HepG2 (cell line): ENCODE measurements around the gene ADD2. TPM values are rescaled to one million over a fixed set of nuclear protein-coding genes. Genes with fewer than 3 reads are reported as not detected.

ENCODE experiments used
- CSRNP2 ChIP-seq: sonication (generic); formaldehyde crosslinking; conservative IDR thresholded peaks from 2 replicates; pipeline ENCODE4 v1.8.0; 2022; ENCODE audit warnings: low read depth, missing genetic modification reagents
- FOXM1 ChIP-seq: sonication (generic); formaldehyde crosslinking; IDR thresholded peaks from 2 replicates; pipeline ENCODE4 v1.5.0; 2020; ENCODE audit warnings: missing genetic modification reagents
- HNRNPLL ChIP-seq: fragments of 200-400 bp; formaldehyde crosslinking; IDR thresholded peaks from 2 replicates; pipeline ENCODE4 v1.6.1; 2017; ENCODE audit warnings: mild to moderate bottlenecking, low read depth, low read length; ENCODE audit not compliant: poor library complexity, severe bottlenecking
- MTERF4 ChIP-seq: sonication (generic); formaldehyde crosslinking; IDR thresholded peaks from 2 replicates; pipeline ENCODE4 v1.8.0; 2023; ENCODE audit warnings: mild to moderate bottlenecking, missing genetic modification reagents
- NFRKB ChIP-seq: fragments of 450-650 bp; IDR thresholded peaks from 2 replicates; pipeline ENCODE4 v1.6.1; 2017
- NFYC ChIP-seq: IDR thresholded peaks from 2 replicates; pipeline ENCODE4 v1.6.1; 2016; ENCODE audit warnings: missing genetic modification reagents, missing compliant biosample characterization
- TBX2 ChIP-seq: sonication (generic); formaldehyde crosslinking; IDR thresholded peaks from 2 replicates; pipeline ENCODE4 v1.5.0; 2020; ENCODE audit warnings: missing genetic modification reagents, mild to moderate bottlenecking, borderline replicate concordance
- ZFAT ChIP-seq: sonication (generic); formaldehyde crosslinking; conservative IDR thresholded peaks from 2 replicates; pipeline ENCODE4 v1.8.1; 2023; ENCODE audit warnings: missing genetic modification reagents, inconsistent platforms
- ZNF318 ChIP-seq: sonication (generic); formaldehyde crosslinking; IDR thresholded peaks from 2 replicates; pipeline ENCODE4 v1.4.0; 2020; ENCODE audit warnings: mild to moderate bottlenecking, missing genetic modification reagents
- ZNF430 ChIP-seq: sonication (generic); formaldehyde crosslinking; IDR thresholded peaks from 2 replicates; pipeline ENCODE4 v1.9.0; 2021; ENCODE audit warnings: mild to moderate bottlenecking, missing genetic modification reagents
- ZNF501 ChIP-seq: sonication (generic); formaldehyde crosslinking; IDR thresholded peaks from 2 replicates; pipeline ENCODE4 v1.5.1; 2020; ENCODE audit warnings: mild to moderate bottlenecking, moderate library complexity, missing genetic modification reagents
- ZNF609 ChIP-seq: sonication (generic); formaldehyde crosslinking; IDR thresholded peaks from 2 replicates; pipeline ENCODE4 v1.4.0; 2020; ENCODE audit warnings: mild to moderate bottlenecking, missing genetic modification reagents, borderline replicate concordance
- polyA plus RNA-seq, 8 experiments: library from polyadenylated mRNA; depleted of rRNA in 3 of 8; stranded (reverse) in 7 of 8; unstranded in 1 of 8; fragments of >200 nt; fragmentation: Illumina TruSeq in 4 of 8; extraction: Trizol in 4 of 8; gene quantifications; 2 replicates each; pipeline versions ENCODE4 v1.2.1 to v1.2.3, GENCODE V29; 2011 to 2016; ENCODE audit warnings: low read depth in 4 of 8, missing spikeins in 1 of 8, mixed read lengths in 1 of 8; ENCODE audit not compliant: insufficient read depth in 1 of 8
- total RNA-seq, 5 experiments: library from RNA; depleted of rRNA; stranded (reverse); fragments of >200 nt; fragmentation: Illumina TruSeq; extraction: Trizol; gene quantifications; 2 replicates each; pipeline ENCODE4 v1.2.3, GENCODE V29; 2016; ENCODE audit warnings: low read depth in 1 of 5

Gene ADD2
- total and polyA plus RNA-seq, 2 of the 13 experiments (the other 11 are each of a cell fraction or from before 2014, with no cell fraction given) = 0.05 to 0.13 TPM

- TF ChIP-seq MTERF4 (peak; percentile 72; the same call in 1 of the 2 replicates), ZNF318 (CRISPR knock-in tag) (no peak), ZNF501 (peak; percentile 60; the same call in 1 of the 2 replicates), NFRKB (no peak), ZNF430 (CRISPR knock-in tag) (0 out of 2 replicates have a peak, but pooled peaks have one; percentile 43), NFYC (CRISPR knock-in tag) (no peak), HNRNPLL (peak; percentile 40), ZNF609 (CRISPR knock-in tag) (no peak), FOXM1 (CRISPR knock-in tag) (no peak), TBX2 (0 out of 2 replicates have a peak, but pooled peaks have one; percentile 41), CSRNP2 (no peak), ZFAT (CRISPR knock-in tag) (no peak)
Observed at GRCh38 chr2:70789304-70790135, 21.5 kb upstream of the ADD2 start (continued).
